Smooth muscle cell (in vitro differentiated cells): Measurements from ENCODE around the gene C1QA. TPM values are rescaled to one million over a fixed set of nuclear protein-coding genes. Genes with fewer than 3 reads are reported as not detected.

Source experiments
- DNase-seq: peaks from one replicate; lab custom pipeline; 2025; ENCODE audit not compliant: unreplicated experiment; lab: John Stamatoyannopoulos, UW
- H2AFZ ChIP-seq: fragments of 200-600 bp; sonication (generic); 2 replicates; pipeline ENCODE4 v1.6.0; 2016; ENCODE audit warnings: antibody characterized with exemption, low read depth, mild to moderate bottlenecking
- H3F3A ChIP-seq: fragments of 200-600 bp; sonication (generic); 2 replicates; pipeline ENCODE4 v1.6.0; 2017; ENCODE audit warnings: antibody characterized with exemption, low read depth
- H3K27ac ChIP-seq: fragments of 200-600 bp; sonication (generic); 2 replicates; pipeline ENCODE4 v1.5.1; 2016; ENCODE audit warnings: low read depth, mild to moderate bottlenecking
- H3K27me3 ChIP-seq: fragments of 200-600 bp; sonication (generic); 2 replicates; pipeline ENCODE4 v1.6.1; 2016; ENCODE audit warnings: low read depth, mild to moderate bottlenecking
- H3K36me3 ChIP-seq: fragments of 200-600 bp; sonication (generic); 2 replicates; pipeline ENCODE4 v1.5.1; 2016; ENCODE audit warnings: low read depth
- H3K4me1 ChIP-seq: fragments of 200-600 bp; sonication (generic); 2 replicates; pipeline ENCODE4 v1.5.1; 2016; ENCODE audit warnings: low read depth
- H3K4me2 ChIP-seq: fragments of 200-600 bp; sonication (generic); 2 replicates; pipeline ENCODE4 v1.6.0; 2016; ENCODE audit warnings: mild to moderate bottlenecking
- H3K4me3 ChIP-seq: fragments of 200-600 bp; sonication (generic); 2 replicates; pipeline ENCODE4 v1.5.1; 2016; ENCODE audit warnings: mild to moderate bottlenecking
- H3K79me2 ChIP-seq: fragments of 200-600 bp; sonication (generic); 2 replicates; pipeline ENCODE4 v1.6.0; 2016; ENCODE audit warnings: low read depth, mild to moderate bottlenecking
- H3K9ac ChIP-seq: fragments of 200-600 bp; sonication (generic); 2 replicates; pipeline ENCODE4 v1.6.0; 2016; ENCODE audit warnings: low read depth
- H3K9me3 ChIP-seq: fragments of 200-600 bp; sonication (generic); replicated peaks from 2 replicates; pipeline ENCODE4 v1.5.1; 2016; ENCODE audit warnings: low read depth
- H4K20me1 ChIP-seq: fragments of 200-600 bp; sonication (generic); 2 replicates; pipeline ENCODE4 v1.6.0; 2016; ENCODE audit warnings: low read depth
- WGBS: methylation state at CpG from one replicate; pipeline ENCODE4 v1.1.7; 2016; ENCODE audit warnings: low lambda C conversion rate; 5-methylcytosine and 5-hydroxymethylcytosine counted together
- polyA plus RNA-seq: library from polyadenylated mRNA; unstranded; fragments of >200 nt; fragmentation: Nextera tagmentation; extraction: Ambion mirVana; gene quantifications from 2 replicates; pipeline ENCODE4 v1.2.1, GENCODE V29; 2016
- total RNA-seq: library from RNA; depleted of rRNA; stranded (reverse); fragments of >200 nt; gene quantifications from 2 replicates; pipeline ENCODE4 v1.2.3, GENCODE V29; 2014
- TF ChIP-seq, protein P1 (sequence below): fragments of 200-600 bp; sonication (generic); IDR thresholded peaks from 2 replicates; pipeline ENCODE4 v1.5.1; 2017; ENCODE audit warnings: borderline replicate concordance, mild to moderate bottlenecking, antibody characterized with exemption; ENCODE audit not compliant: insufficient read depth, poor library complexity, severe bottlenecking

Gene C1QA
- total and polyA plus RNA-seq, 2 experiments from 2014 or later: not detected

DNA sequence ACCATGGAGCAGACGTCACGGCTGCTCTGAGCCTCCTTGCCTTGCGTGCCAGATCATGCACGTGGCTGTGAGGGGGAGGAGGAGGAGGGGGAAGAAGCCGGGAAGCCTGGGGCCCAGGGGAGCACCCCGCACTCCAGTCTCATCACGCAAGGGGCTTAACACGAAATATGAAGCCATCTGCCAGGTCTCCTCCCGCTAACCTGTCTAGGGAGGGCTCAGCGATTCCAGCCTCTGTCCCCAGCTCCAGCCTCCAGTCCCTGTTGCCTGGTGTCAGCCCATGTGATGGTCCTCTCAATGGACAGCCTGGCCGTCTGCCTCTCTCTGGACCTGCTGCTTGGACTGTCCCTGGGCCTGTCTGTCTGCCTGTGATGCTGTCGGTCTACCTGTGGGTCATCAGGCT is 22.5 kb upstream of the C1QA start:
- Histone ChIP-seq H3K4me3 (no peak overlapping the region), H3K27me3 (peaks cover 58% of the 10 kb centered on the region), H3F3A (no peaks in the 10 kb centered on the region), H3K79me2 (no peaks in the 10 kb centered on the region), H3K27ac (no peak overlapping the region), H3K4me1 (no peaks in the 10 kb centered on the region), H2AFZ (no peak overlapping the region), H3K9ac (no peak overlapping the region), H3K4me2 (no peak overlapping the region), H3K9me3 (no peaks in the 10 kb centered on the region), H3K36me3 (no peaks in the 10 kb centered on the region), H4K20me1 (no peaks in the 10 kb centered on the region)
- TF ChIP-seq, protein P1, sequence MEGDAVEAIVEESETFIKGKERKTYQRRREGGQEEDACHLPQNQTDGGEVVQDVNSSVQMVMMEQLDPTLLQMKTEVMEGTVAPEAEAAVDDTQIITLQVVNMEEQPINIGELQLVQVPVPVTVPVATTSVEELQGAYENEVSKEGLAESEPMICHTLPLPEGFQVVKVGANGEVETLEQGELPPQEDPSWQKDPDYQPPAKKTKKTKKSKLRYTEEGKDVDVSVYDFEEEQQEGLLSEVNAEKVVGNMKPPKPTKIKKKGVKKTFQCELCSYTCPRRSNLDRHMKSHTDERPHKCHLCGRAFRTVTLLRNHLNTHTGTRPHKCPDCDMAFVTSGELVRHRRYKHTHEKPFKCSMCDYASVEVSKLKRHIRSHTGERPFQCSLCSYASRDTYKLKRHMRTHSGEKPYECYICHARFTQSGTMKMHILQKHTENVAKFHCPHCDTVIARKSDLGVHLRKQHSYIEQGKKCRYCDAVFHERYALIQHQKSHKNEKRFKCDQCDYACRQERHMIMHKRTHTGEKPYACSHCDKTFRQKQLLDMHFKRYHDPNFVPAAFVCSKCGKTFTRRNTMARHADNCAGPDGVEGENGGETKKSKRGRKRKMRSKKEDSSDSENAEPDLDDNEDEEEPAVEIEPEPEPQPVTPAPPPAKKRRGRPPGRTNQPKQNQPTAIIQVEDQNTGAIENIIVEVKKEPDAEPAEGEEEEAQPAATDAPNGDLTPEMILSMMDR: no peak
- 67% methylated on average over 10 of the region's 12 CpGs for WGBS
- DNase-seq: no peak

DNA sequence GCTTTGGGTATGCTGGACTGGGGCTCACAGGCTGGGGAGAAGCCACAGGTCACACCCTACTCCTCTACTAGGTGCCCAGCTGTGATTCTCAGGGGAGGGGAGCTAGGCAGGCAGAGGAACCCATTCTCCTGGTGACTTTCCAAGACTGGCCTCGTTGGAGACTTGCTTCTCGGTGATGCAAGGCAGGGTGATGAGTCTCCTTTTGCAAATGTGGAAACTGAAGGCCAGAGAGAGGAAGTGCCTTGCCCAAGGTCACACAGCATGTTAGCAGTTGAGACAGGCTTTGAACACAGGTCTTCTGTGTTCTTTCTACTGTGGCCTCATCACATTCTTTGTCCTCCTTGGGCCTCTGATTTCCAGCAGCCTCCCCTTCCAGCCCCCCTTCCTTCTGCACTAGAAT is 20.5 kb upstream of the C1QA start:
- Histone ChIP-seq H2AFZ (no peak overlapping the region), H4K20me1 (no peaks in the 10 kb centered on the region), H3K9ac (no peak overlapping the region), H3K27me3 (peaks cover 57% of the 10 kb centered on the region), H3K9me3 (no peaks in the 10 kb centered on the region), H3K79me2 (no peaks in the 10 kb centered on the region), H3K4me3 (no peak overlapping the region), H3F3A (no peaks in the 10 kb centered on the region), H3K27ac (no peak overlapping the region), H3K36me3 (no peaks in the 10 kb centered on the region), H3K4me1 (no peaks in the 10 kb centered on the region), H3K4me2 (no peak overlapping the region)
- DNase-seq: no peak
- 83% methylated on average over 2 of the region's 2 CpGs for WGBS
- TF ChIP-seq, protein P1: no peak

DNA sequence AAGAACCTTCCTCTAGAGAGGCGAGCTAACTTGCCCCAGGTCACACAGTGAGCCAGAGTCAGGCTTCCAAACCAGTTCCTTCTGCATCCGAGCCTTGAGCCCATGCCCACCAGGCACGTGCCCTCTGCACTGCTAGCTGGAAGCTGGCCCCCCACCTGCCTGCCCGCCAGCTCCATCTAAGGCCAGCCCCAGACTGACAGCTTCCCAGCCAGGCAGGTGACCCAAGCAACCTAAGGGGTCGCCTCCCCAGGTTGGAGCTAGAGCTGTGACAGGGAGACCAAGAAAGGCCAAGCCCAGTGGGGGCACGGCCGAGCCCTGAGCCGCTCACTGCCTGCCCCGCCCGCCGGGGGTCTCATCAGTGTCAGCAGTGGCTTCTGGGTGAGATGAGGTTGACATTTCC is 19.9 kb upstream of the C1QA start:
- H3K4me1 ChIP-seq: no peaks in the 10 kb centered on the region
- H3K27ac ChIP-seq: no peak overlapping the region
- H3K4me2 ChIP-seq: no peak overlapping the region
- H3K27me3 ChIP-seq: peaks cover 60% of the 10 kb centered on the region
- DNase-seq: no peak
- H3K79me2 ChIP-seq: no peaks in the 10 kb centered on the region
- no peaks in the 10 kb centered on the region for H3F3A ChIP-seq
- H3K9ac ChIP-seq: no peak overlapping the region
- no peak overlapping the region for H3K4me3 ChIP-seq
- no peaks in the 10 kb centered on the region for H3K36me3 ChIP-seq
- H2AFZ ChIP-seq: no peak overlapping the region
- H4K20me1 ChIP-seq: no peaks in the 10 kb centered on the region
- 80% methylated on average over 11 of the region's 11 CpGs for WGBS
- H3K9me3 ChIP-seq: no peaks in the 10 kb centered on the region
- TF ChIP-seq, protein P1: no peak

DNA sequence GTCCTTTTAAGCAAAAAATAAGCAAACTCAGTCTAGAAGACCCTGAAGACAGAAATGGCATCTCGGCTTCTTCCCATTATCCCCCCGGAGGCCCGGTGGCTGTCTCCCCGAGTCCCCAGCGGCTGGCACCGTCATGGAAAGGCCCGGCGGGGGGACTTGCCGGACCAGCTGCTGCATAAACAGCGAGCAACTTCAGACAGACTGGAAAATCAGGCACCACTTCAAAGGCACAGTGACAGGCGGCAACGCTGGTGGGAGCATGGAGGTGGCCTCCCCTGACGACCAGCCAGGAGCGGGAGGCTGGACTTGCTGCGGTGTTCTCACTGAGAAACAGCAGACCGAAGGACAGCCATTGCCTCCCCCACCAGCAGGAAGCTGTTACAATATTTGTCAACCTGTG is 18.4 kb upstream of the C1QA start:
- Histone ChIP-seq H3F3A (no peaks in the 10 kb centered on the region), H3K27ac (no peak overlapping the region), H3K79me2 (no peaks in the 10 kb centered on the region), H2AFZ (no peak overlapping the region), H3K4me1 (no peaks in the 10 kb centered on the region), H3K9ac (no peak overlapping the region), H4K20me1 (no peaks in the 10 kb centered on the region), H3K27me3 (peaks cover 61% of the 10 kb centered on the region), H3K9me3 (no peaks in the 10 kb centered on the region), H3K4me2 (no peak overlapping the region), H3K4me3 (no peak overlapping the region), H3K36me3 (no peaks in the 10 kb centered on the region)
- no peak for DNase-seq
- WGBS: 73% methylated on average over 16 of the region's 16 CpGs
- TF ChIP-seq, protein P1: no peak
